H1 (cell line): Measurements from ENCODE around the gene BOLA2B.

Source experiments
- CHD1 ChIP-seq: IDR thresholded peaks from 2 replicates; pipeline ENCODE4 v1.6.1; 2012; ENCODE audit warnings: low read depth, low read length, improper control_type of control experiment
- CTCF ChIP-seq, 3 experiments: IDR thresholded peaks; 1 replicate in 2 of 3; 2 replicates in 1 of 3; pipeline versions ENCODE4 v1.5.1 to v1.6.1; 2011; ENCODE audit warnings: low read length in 3 of 3, mild to moderate bottlenecking in 3 of 3, inconsistent platforms in 2 of 3, low read depth in 1 of 3, moderate library complexity in 1 of 3; ENCODE audit not compliant: insufficient read depth in 1 of 3; ENCODE audit errors: control extremely low read depth in 1 of 3
- EP300 ChIP-seq, 2 experiments: IDR thresholded peaks; 1 replicate in 1 of 2; 2 replicates in 1 of 2; pipeline ENCODE4 v1.6.1; 2011 to 2012; ENCODE audit warnings: low read depth in 2 of 2, low read length in 2 of 2, mild to moderate bottlenecking in 2 of 2, borderline replicate concordance in 1 of 2, inconsistent platforms in 1 of 2, moderate library complexity in 1 of 2
- JUND ChIP-seq: IDR thresholded peaks from 2 replicates; pipeline ENCODE4 v1.6.1; 2011; ENCODE audit warnings: mild to moderate bottlenecking, improper control_type of control experiment, low read length
- NRF1 ChIP-seq: IDR thresholded peaks from 2 replicates; pipeline ENCODE4 v1.6.1; 2011; ENCODE audit warnings: mild to moderate bottlenecking, low read depth, low read length, improper control_type of control experiment
- POLR2A ChIP-seq, 2 experiments: IDR thresholded peaks; 1 replicate in 1 of 2; 2 replicates in 1 of 2; pipeline ENCODE4 v1.6.1; 2011; ENCODE audit warnings: low read depth in 2 of 2, low read length in 2 of 2, mild to moderate bottlenecking in 2 of 2; ENCODE audit errors: control extremely low read depth in 1 of 2
- POLR2AphosphoS5 ChIP-seq: IDR thresholded peaks from 2 replicates; pipeline ENCODE4 v1.6.1; 2011; ENCODE audit warnings: low read depth, low read length
- POU5F1 ChIP-seq: IDR thresholded peaks from 2 replicates; pipeline ENCODE4 v1.6.1; 2011; ENCODE audit warnings: low read depth, mild to moderate bottlenecking, low read length, moderate library complexity
- RXRA ChIP-seq: IDR thresholded peaks from 2 replicates; pipeline ENCODE4 v1.6.1; 2011; ENCODE audit warnings: low read depth, mild to moderate bottlenecking, low read length, moderate library complexity; ENCODE audit not compliant: insufficient read depth
- SP1 ChIP-seq: IDR thresholded peaks from 2 replicates; pipeline ENCODE4 v1.6.1; 2011; ENCODE audit warnings: low read depth, low read length
- SRF ChIP-seq: IDR thresholded peaks from 2 replicates; pipeline ENCODE4 v1.6.1; 2011; ENCODE audit warnings: mild to moderate bottlenecking, low read depth, low read length, moderate library complexity
- TAF1 ChIP-seq: IDR thresholded peaks from 2 replicates; pipeline ENCODE4 v1.6.1; 2011; ENCODE audit warnings: mild to moderate bottlenecking, low read depth, low read length
- USF2 ChIP-seq: IDR thresholded peaks from 2 replicates; pipeline ENCODE4 v1.6.1; 2011; ENCODE audit warnings: low read length, improper control_type of control experiment

GRCh38 chr16:30147843-30148510 lies 45.5 kb downstream of the BOLA2B start:
- TF ChIP-seq CTCF (IDR thresholded peaks at IDR 0.05; ENCODE audit: control extremely low read depth in 1 of 3, insufficient read depth in 1 of 3, low read depth in 1 of 3, low read length in 3 of 3) (no peak), EP300 (IDR thresholded peaks at IDR 0.05; ENCODE audit: borderline replicate concordance in 1 of 2, low read depth in 2 of 2, low read length in 2 of 2) (no peak), TAF1 (no peak), POLR2A (IDR thresholded peaks at IDR 0.05; ENCODE audit: control extremely low read depth in 1 of 2, low read depth in 2 of 2, low read length in 2 of 2) (no peak), RXRA (no peak), SRF (no peak), POLR2AphosphoS5 (no peak), SP1 (no peak), USF2 (no peak), CHD1 (no peak), JUND (no peak), NRF1 (no peak), POU5F1 (no peak)
